C4-2B (cell line): ENCODE measurements around the gene LSM4.

Experiments used
- CTCF ChIP-seq: fragments of 450-650 bp; conservative IDR thresholded peaks from 2 replicates; pipeline ENCODE4 v1.5.1; 2017; ENCODE audit warnings: mild to moderate bottlenecking
- ZFX ChIP-seq: fragments of 450-650 bp; IDR thresholded peaks from 2 replicates; pipeline ENCODE4 v1.6.1; 2017

- TF ChIP-seq CTCF (no peak), ZFX (no peak)
Measured at GRCh38 chr19:18311502-18312091, 11.3 kb downstream of the LSM4 start.
